Uterus (tissue), 2 donors: ENCODE data around the gene GSG1L2.

Source experiments
- POLR2A ChIP-seq, 2 donors: fragments of 450-650 bp; IDR thresholded peaks; one replicate each; pipeline ENCODE4 v1.6.1; 2016; ENCODE audit warnings: antibody characterized with exemption in 2 of 2, mild to moderate bottlenecking in 1 of 2, moderate library complexity in 1 of 2
- TF ChIP-seq, protein P1 (sequence below), 4 experiments: fragments of 200-600 bp in 2 of 4; fragments of 450-650 bp in 2 of 4; sonication (generic) in 2 of 4; IDR thresholded peaks; one replicate each; pipeline ENCODE4 v1.5.1; 2016 to 2019; ENCODE audit warnings: antibody characterized with exemption in 4 of 4, mild to moderate bottlenecking in 2 of 4, moderate library complexity in 1 of 4

DNA sequence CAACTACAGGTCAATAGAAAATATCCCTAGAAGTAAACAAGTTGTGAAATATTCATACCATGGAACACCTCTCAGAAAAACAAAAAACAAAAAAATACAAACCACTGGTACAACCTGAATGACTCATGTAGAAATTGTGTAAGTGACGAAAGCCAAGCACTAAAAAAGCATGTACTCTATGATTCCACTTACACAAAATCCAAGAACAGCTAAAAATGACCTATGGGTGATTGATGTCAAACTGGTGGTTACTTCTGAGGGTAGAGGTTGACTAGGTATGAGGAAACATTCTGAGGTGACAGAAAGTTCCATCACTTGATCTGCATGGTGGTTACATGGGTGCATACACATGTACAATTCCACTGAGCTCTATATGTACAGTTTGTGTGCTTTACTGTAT lies 61.6 kb downstream of the GSG1L2 start:
- TF ChIP-seq, protein P1, sequence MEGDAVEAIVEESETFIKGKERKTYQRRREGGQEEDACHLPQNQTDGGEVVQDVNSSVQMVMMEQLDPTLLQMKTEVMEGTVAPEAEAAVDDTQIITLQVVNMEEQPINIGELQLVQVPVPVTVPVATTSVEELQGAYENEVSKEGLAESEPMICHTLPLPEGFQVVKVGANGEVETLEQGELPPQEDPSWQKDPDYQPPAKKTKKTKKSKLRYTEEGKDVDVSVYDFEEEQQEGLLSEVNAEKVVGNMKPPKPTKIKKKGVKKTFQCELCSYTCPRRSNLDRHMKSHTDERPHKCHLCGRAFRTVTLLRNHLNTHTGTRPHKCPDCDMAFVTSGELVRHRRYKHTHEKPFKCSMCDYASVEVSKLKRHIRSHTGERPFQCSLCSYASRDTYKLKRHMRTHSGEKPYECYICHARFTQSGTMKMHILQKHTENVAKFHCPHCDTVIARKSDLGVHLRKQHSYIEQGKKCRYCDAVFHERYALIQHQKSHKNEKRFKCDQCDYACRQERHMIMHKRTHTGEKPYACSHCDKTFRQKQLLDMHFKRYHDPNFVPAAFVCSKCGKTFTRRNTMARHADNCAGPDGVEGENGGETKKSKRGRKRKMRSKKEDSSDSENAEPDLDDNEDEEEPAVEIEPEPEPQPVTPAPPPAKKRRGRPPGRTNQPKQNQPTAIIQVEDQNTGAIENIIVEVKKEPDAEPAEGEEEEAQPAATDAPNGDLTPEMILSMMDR (IDR thresholded peaks at IDR 0.05), result no peak
- no peak for TF ChIP-seq POLR2A (IDR thresholded peaks at IDR 0.05)
